A549 (cell line): ENCODE measurements around the gene SHQ1.

Source experiments
- CBX2 ChIP-seq: fragments of 200-600 bp; sonication (generic); IDR thresholded peaks from 2 replicates; pipeline ENCODE4 v1.6.1; 2016; ENCODE audit warnings: low read depth, mild to moderate bottlenecking, borderline replicate concordance
- EHMT2 ChIP-seq: fragments of 200-600 bp; sonication (generic); IDR thresholded peaks from 2 replicates; pipeline ENCODE4 v1.6.1; 2016; ENCODE audit warnings: antibody characterized with exemption, low read depth, mild to moderate bottlenecking, moderate library complexity
- EP300 ChIP-seq, 2 experiments: fragments of >200 bp; sonication (Bioruptor Twin); formaldehyde crosslinking; IDR thresholded peaks; 2 replicates in 1 of 2; 3 replicates in 1 of 2; pipeline ENCODE4 v1.6.1; 2016 to 2017
- JUN ChIP-seq, 2 experiments: fragments of >200 bp; sonication (Bioruptor Twin); formaldehyde crosslinking; IDR thresholded peaks; 2 replicates in 1 of 2; 3 replicates in 1 of 2; pipeline ENCODE4 v1.6.1; 2016 to 2017
- POLR2A ChIP-seq: IDR thresholded peaks from 2 replicates; pipeline ENCODE4 v1.6.1; 2012; ENCODE audit warnings: mild to moderate bottlenecking, low read length
- RAD21 ChIP-seq, 2 experiments: fragments of >200 bp in 1 of 2; sonication (Bioruptor Twin) in 1 of 2; formaldehyde crosslinking in 1 of 2; IDR thresholded peaks in 1 of 2; conservative IDR thresholded peaks in 1 of 2; 2 replicates in 1 of 2; 3 replicates in 1 of 2; pipeline ENCODE4 v1.6.1; 2012 to 2018; ENCODE audit warnings: inconsistent platforms in 1 of 2
- RFX5 ChIP-seq: fragments of 450-650 bp; IDR thresholded peaks from 2 replicates; pipeline ENCODE4 v1.7.1; 2014; ENCODE audit warnings: antibody characterized with exemption, mild to moderate bottlenecking, moderate library complexity
- RNF2 ChIP-seq: fragments of 200-600 bp; sonication (generic); IDR thresholded peaks from 2 replicates; pipeline ENCODE4 v1.6.1; 2016; ENCODE audit warnings: low read depth, mild to moderate bottlenecking, antibody characterized with exemption, moderate library complexity, borderline replicate concordance
- SREBF2 ChIP-seq: fragments of 450-650 bp; IDR thresholded peaks from 2 replicates; pipeline ENCODE4 v1.6.1; 2014; ENCODE audit warnings: mild to moderate bottlenecking, moderate library complexity
- ZNF302 ChIP-seq: fragments of 250-450 bp; sonication (Bioruptor Pico); IDR thresholded peaks from 2 replicates; pipeline ENCODE4 v1.9.0; 2021; ENCODE audit warnings: inconsistent platforms, mild to moderate bottlenecking, moderate library complexity
- TF ChIP-seq, protein P1 (sequence below): fragments of >200 bp; sonication (Bioruptor Twin); formaldehyde crosslinking; IDR thresholded peaks from 3 replicates; pipeline ENCODE4 v1.5.1; 2016
- TF ChIP-seq, protein P2 (sequence below): fragments of 450-650 bp; IDR thresholded peaks from 2 replicates; pipeline ENCODE4 v1.6.1; 2014; ENCODE audit warnings: antibody characterized with exemption
- TF ChIP-seq, protein P3 (sequence below): fragments of 200-600 bp; sonication (generic); IDR thresholded peaks from 2 replicates; pipeline ENCODE4 v1.6.1; 2016; ENCODE audit warnings: antibody characterized with exemption, mild to moderate bottlenecking, moderate library complexity
- TF ChIP-seq, protein P4 (sequence below): fragments of 150-350 bp; IDR thresholded peaks from 2 replicates; pipeline ENCODE4 v1.6.1; 2014; ENCODE audit warnings: low read depth, mild to moderate bottlenecking, low read length

DNA sequence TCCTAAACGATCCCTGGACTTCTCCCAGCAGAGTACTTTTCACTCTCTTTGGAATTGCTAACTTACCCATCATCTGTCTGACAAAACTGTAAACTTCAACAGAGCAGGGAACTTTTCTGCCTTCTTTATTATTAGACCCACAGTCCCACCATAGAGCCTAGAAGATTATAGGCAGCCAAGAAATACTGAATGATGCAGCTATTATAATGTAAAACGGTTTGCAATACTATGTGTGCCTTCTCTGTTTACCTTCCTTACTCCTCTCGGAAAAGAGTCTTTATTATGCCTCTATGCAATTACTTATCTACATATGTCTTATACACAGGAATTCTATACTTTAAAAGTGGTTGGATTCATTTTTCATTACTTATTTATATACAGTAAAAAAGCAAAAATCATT, 36.0 kb downstream of the SHQ1 start:
- TF ChIP-seq, protein P1, sequence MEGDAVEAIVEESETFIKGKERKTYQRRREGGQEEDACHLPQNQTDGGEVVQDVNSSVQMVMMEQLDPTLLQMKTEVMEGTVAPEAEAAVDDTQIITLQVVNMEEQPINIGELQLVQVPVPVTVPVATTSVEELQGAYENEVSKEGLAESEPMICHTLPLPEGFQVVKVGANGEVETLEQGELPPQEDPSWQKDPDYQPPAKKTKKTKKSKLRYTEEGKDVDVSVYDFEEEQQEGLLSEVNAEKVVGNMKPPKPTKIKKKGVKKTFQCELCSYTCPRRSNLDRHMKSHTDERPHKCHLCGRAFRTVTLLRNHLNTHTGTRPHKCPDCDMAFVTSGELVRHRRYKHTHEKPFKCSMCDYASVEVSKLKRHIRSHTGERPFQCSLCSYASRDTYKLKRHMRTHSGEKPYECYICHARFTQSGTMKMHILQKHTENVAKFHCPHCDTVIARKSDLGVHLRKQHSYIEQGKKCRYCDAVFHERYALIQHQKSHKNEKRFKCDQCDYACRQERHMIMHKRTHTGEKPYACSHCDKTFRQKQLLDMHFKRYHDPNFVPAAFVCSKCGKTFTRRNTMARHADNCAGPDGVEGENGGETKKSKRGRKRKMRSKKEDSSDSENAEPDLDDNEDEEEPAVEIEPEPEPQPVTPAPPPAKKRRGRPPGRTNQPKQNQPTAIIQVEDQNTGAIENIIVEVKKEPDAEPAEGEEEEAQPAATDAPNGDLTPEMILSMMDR = no peak
- TF ChIP-seq, protein P2, sequence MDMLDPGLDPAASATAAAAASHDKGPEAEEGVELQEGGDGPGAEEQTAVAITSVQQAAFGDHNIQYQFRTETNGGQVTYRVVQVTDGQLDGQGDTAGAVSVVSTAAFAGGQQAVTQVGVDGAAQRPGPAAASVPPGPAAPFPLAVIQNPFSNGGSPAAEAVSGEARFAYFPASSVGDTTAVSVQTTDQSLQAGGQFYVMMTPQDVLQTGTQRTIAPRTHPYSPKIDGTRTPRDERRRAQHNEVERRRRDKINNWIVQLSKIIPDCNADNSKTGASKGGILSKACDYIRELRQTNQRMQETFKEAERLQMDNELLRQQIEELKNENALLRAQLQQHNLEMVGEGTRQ = no peak
- TF ChIP-seq, protein P3, sequence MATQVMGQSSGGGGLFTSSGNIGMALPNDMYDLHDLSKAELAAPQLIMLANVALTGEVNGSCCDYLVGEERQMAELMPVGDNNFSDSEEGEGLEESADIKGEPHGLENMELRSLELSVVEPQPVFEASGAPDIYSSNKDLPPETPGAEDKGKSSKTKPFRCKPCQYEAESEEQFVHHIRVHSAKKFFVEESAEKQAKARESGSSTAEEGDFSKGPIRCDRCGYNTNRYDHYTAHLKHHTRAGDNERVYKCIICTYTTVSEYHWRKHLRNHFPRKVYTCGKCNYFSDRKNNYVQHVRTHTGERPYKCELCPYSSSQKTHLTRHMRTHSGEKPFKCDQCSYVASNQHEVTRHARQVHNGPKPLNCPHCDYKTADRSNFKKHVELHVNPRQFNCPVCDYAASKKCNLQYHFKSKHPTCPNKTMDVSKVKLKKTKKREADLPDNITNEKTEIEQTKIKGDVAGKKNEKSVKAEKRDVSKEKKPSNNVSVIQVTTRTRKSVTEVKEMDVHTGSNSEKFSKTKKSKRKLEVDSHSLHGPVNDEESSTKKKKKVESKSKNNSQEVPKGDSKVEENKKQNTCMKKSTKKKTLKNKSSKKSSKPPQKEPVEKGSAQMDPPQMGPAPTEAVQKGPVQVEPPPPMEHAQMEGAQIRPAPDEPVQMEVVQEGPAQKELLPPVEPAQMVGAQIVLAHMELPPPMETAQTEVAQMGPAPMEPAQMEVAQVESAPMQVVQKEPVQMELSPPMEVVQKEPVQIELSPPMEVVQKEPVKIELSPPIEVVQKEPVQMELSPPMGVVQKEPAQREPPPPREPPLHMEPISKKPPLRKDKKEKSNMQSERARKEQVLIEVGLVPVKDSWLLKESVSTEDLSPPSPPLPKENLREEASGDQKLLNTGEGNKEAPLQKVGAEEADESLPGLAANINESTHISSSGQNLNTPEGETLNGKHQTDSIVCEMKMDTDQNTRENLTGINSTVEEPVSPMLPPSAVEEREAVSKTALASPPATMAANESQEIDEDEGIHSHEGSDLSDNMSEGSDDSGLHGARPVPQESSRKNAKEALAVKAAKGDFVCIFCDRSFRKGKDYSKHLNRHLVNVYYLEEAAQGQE = no peak
- TF ChIP-seq RNF2 (no peak), RAD21 (conservative IDR thresholded peaks at IDR 0.05 in 1 of 2, IDR thresholded peaks at IDR 0.05 in 1 of 2) (no peak), POLR2A (no peak), JUN (IDR thresholded peaks at IDR 0.05) (no peak), ZNF302 (no peak), SREBF2 (no peak), EHMT2 (no peak), EP300 (IDR thresholded peaks at IDR 0.05) (no peak), RFX5 (no peak), CBX2 (no peak)
- TF ChIP-seq, protein P4, sequence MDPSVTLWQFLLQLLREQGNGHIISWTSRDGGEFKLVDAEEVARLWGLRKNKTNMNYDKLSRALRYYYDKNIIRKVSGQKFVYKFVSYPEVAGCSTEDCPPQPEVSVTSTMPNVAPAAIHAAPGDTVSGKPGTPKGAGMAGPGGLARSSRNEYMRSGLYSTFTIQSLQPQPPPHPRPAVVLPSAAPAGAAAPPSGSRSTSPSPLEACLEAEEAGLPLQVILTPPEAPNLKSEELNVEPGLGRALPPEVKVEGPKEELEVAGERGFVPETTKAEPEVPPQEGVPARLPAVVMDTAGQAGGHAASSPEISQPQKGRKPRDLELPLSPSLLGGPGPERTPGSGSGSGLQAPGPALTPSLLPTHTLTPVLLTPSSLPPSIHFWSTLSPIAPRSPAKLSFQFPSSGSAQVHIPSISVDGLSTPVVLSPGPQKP = no peak
